Osteocyte (in vitro differentiated cells): ENCODE measurements around the gene TLCD3A. TPM values are rescaled to one million over a fixed set of nuclear protein-coding genes. Genes with fewer than 3 reads are reported as not detected.

Source experiments
- DNase-seq: peaks from one replicate; pipeline ENCODE4 v3.0.0; 2021; ENCODE audit warnings: mixed read lengths; ENCODE audit not compliant: unreplicated experiment; ENCODE audit errors: extremely low spot score
- H3K27ac Mint-ChIP-seq: one replicate; pipeline ENCODE4 v1.8.0; 2021; ENCODE audit warnings: mild to moderate bottlenecking, mixed read lengths; ENCODE audit not compliant: unreplicated experiment
- H3K27me3 Mint-ChIP-seq: one replicate; pipeline ENCODE4 v1.8.0; 2021; ENCODE audit warnings: mixed read lengths; ENCODE audit not compliant: unreplicated experiment
- H3K36me3 Mint-ChIP-seq: one replicate; pipeline ENCODE4 v1.8.0; 2021; ENCODE audit warnings: mixed read lengths; ENCODE audit not compliant: unreplicated experiment
- H3K4me1 Mint-ChIP-seq: one replicate; pipeline ENCODE4 v1.8.0; 2021; ENCODE audit warnings: mixed read lengths; ENCODE audit not compliant: unreplicated experiment
- H3K4me3 Mint-ChIP-seq: one replicate; pipeline ENCODE4 v1.8.0; 2021; ENCODE audit warnings: mild to moderate bottlenecking, moderate library complexity, mixed read lengths; ENCODE audit not compliant: unreplicated experiment
- H3K9me3 Mint-ChIP-seq: one replicate; pipeline ENCODE4 v1.8.0; 2021; ENCODE audit warnings: mixed read lengths; ENCODE audit not compliant: unreplicated experiment
- total RNA-seq: library from RNA; stranded (reverse); gene quantifications from 2 replicates; pipeline ENCODE4 v1.2.1, GENCODE V29; 2021
- TF ChIP-seq, protein P1 (sequence below): fragments of 200-600 bp; sonication (generic); IDR thresholded peaks from 2 replicates; pipeline ENCODE4 v1.5.0; 2021; ENCODE audit warnings: antibody characterized with exemption, mild to moderate bottlenecking, moderate library complexity

The TLCD3A gene
- total RNA-seq, 1 donor from 2014 or later = 23.7 TPM

DNA sequence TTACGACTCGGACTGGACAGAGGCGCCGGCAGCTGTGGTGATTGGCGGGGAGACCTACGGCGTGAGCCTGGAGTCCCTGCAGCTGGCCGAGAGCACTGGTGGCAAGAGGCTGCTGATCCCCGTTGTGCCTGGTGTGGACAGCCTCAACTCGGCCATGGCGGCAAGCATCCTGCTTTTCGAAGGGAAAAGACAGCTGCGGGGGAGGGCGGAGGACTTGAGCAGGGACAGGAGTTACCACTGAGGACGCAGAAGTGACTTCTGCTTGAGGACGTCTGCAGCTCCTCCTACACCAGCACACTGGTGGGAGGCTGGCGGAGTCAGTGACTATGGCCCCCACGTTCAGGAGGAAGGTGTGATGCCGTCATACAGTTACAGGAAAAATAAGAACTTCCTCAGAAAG lies 59.4 kb downstream of the TLCD3A start:
- Mint-ChIP-seq H3K4me3 (no peak overlapping the region), H3K27ac (no peak overlapping the region), H3K27me3 (no peaks in the 10 kb centered on the region), H3K36me3 (peaks cover 12% of the 10 kb centered on the region), H3K4me1 (peaks cover 21% of the 10 kb centered on the region), H3K9me3 (no peaks in the 10 kb centered on the region)
- TF ChIP-seq, protein P1, sequence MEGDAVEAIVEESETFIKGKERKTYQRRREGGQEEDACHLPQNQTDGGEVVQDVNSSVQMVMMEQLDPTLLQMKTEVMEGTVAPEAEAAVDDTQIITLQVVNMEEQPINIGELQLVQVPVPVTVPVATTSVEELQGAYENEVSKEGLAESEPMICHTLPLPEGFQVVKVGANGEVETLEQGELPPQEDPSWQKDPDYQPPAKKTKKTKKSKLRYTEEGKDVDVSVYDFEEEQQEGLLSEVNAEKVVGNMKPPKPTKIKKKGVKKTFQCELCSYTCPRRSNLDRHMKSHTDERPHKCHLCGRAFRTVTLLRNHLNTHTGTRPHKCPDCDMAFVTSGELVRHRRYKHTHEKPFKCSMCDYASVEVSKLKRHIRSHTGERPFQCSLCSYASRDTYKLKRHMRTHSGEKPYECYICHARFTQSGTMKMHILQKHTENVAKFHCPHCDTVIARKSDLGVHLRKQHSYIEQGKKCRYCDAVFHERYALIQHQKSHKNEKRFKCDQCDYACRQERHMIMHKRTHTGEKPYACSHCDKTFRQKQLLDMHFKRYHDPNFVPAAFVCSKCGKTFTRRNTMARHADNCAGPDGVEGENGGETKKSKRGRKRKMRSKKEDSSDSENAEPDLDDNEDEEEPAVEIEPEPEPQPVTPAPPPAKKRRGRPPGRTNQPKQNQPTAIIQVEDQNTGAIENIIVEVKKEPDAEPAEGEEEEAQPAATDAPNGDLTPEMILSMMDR = no peak
- no peak for DNase-seq

DNA sequence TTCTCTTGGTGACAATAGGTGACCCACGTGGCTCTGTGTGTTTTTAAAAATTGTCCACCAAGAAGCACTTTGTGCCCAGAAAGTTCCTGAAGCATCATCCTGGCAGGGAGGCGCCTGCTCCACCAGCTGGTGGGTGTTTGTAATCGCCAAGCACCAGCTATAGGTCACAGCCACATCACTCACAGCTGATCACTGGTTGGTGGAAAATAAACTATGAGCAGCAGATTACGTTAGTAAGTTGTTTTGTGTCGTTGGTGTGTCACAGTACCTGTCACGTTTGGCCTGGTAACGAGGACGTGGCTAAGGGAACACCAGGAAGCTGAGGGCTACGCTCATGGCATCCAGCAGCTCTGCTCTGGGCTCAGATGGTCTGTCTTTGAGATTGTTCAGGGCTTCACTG lies 59.9 kb downstream of the TLCD3A start:
- Mint-ChIP-seq H3K36me3 (peaks cover 15% of the 10 kb centered on the region), H3K4me3 (no peak overlapping the region), H3K27ac (peak overlapping the region; percentile 47), H3K4me1 (peaks cover 21% of the 10 kb centered on the region), H3K27me3 (no peaks in the 10 kb centered on the region), H3K9me3 (no peaks in the 10 kb centered on the region)
- TF ChIP-seq, protein P1 = no peak
- DNase-seq = no peak

Other genes with a start within 250 kb of the TLCD3A start
- 75.5 and 76.7 TPM in 2 replicates for gene VPS53, start 17.8 kb upstream of the TLCD3A start, total RNA-seq
- 17.0 and 19.3 TPM in 2 replicates for gene GEMIN4, start 19.7 kb downstream of the TLCD3A start, total RNA-seq
- gene GLOD4, start 49.7 kb downstream of the TLCD3A start, total RNA-seq = 51.3 and 63.4 TPM in 2 replicates
- 10.4 and 11.6 TPM in 2 replicates for gene MRM3, start 49.8 kb downstream of the TLCD3A start, total RNA-seq
- 123 and 131 TPM in 2 replicates for gene NXN, start 247.2 kb downstream of the TLCD3A start, total RNA-seq